HFFc6 (cell line): ENCODE measurements around the gene CISD3. TPM values are rescaled to one million over a fixed set of nuclear protein-coding genes. Genes with fewer than 3 reads are reported as not detected.

Experiments
- DNase-seq: peaks from one replicate; pipeline ENCODE4 v3.0.0-alpha.2; 2018
- H3K27ac Mint-ChIP-seq: 2 replicates; pipeline ENCODE4 v1.8.0; 2020; ENCODE audit warnings: mild to moderate bottlenecking, mixed read lengths
- H3K27me3 Mint-ChIP-seq: 2 replicates; pipeline ENCODE4 v1.8.0; 2021; ENCODE audit warnings: mild to moderate bottlenecking, moderate library complexity, mixed read lengths; ENCODE audit not compliant: insufficient read depth
- H3K36me3 Mint-ChIP-seq: 2 replicates; pipeline ENCODE4 v1.8.0; 2021; ENCODE audit warnings: low read depth, mixed read lengths
- H3K4me1 Mint-ChIP-seq: 2 replicates; pipeline ENCODE4 v1.8.0; 2020; ENCODE audit warnings: low read depth, mixed read lengths
- H3K4me3 Mint-ChIP-seq: 2 replicates; pipeline ENCODE4 v1.8.0; 2020; ENCODE audit warnings: mild to moderate bottlenecking, moderate library complexity, mixed read lengths
- H3K9me3 Mint-ChIP-seq: 2 replicates; pipeline ENCODE4 v1.8.0; 2020; ENCODE audit warnings: mild to moderate bottlenecking, mixed read lengths
- total RNA-seq, 6 experiments: library from RNA; stranded (reverse); fragmentation: NEBNext Ultra II Directional; extraction: Animal tissue kit (Norgen Biotek cat#: 25700); gene quantifications; 2 replicates in 1 of 6; 3 replicates in 5 of 6; pipeline ENCODE4 v1.2.3, GENCODE V29; 2021
- TF ChIP-seq, protein P1 (sequence below): fragments of 200-600 bp; sonication (generic); IDR thresholded peaks from 2 replicates; pipeline ENCODE4 v1.5.0; 2021; ENCODE audit warnings: antibody characterized with exemption, mild to moderate bottlenecking

Gene CISD3
- total RNA-seq, 6 experiments from 2014 or later, result 35.0 to 38.7 (median 36.6) TPM

DNA sequence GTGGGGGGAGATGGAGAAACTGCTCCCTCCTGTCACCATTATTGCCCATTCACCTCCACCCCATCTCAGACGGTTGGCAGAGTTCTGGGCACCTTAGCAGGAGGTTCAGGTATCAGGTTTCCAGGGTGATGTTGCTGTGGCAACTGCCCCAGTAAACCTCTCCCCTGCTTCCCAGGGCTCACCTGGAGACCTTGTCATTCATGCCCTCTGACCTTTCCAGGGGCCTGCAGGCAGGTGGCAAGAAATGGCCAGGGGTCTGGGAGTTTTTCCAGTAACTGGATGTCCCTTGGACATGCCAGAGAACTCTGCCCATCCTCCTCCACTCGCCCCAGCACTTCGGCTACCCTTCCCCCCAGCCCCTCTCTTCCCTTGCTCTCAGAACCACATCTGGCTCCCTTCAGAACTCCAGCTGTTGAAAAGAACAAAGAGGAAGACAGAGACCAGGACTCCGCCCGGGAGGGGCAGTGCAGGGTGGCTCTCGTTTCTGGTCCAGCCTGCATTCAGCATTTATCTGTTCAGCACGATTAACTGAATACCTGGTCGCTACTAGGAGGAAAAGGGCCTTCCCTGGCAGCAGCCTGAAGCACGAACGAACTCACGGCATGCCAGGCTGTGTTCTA is 16.6 kb upstream of the CISD3 start:
- H3K27ac Mint-ChIP-seq, result no peak overlapping the region

DNA sequence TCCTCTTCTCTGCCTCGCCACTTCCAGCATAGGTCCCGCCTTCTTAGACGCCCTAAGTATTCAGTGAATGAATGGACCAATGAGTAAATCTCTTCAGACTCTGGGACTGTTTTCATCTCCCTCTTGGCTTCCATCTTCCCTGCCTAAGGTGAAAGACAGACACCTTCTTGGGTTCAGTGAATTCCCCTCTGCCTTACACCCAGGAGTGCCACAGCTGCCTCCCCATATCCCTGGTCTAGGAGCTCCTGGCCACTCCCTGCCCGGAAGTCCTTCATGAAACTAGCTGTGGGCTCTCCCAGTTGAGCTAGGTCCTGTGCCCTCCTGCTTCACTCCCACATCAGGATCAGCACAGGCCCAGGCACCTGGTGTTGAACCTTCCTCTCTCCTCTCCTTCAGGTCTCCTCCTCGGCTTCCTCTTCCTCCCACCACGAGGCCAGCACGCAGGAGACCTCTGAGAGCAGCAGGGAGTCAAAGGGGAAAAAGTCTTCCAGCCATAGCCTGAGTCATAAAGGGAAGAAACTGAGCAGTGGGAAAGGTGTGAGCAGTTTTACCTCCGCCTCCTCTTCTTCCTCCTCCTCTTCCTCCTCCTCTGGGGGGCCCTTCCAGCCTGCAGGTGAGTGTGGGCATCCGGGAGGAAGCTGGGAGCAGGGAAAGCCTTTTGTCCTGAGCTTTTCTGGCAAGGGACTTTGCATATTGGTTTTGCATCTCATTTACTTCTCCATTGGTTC is 14.8 kb upstream of the CISD3 start:
- TF ChIP-seq, protein P1, sequence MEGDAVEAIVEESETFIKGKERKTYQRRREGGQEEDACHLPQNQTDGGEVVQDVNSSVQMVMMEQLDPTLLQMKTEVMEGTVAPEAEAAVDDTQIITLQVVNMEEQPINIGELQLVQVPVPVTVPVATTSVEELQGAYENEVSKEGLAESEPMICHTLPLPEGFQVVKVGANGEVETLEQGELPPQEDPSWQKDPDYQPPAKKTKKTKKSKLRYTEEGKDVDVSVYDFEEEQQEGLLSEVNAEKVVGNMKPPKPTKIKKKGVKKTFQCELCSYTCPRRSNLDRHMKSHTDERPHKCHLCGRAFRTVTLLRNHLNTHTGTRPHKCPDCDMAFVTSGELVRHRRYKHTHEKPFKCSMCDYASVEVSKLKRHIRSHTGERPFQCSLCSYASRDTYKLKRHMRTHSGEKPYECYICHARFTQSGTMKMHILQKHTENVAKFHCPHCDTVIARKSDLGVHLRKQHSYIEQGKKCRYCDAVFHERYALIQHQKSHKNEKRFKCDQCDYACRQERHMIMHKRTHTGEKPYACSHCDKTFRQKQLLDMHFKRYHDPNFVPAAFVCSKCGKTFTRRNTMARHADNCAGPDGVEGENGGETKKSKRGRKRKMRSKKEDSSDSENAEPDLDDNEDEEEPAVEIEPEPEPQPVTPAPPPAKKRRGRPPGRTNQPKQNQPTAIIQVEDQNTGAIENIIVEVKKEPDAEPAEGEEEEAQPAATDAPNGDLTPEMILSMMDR, result no peak
- peaks cover 10% of the 10 kb centered on the region for H3K36me3 Mint-ChIP-seq
- H3K4me3 Mint-ChIP-seq, result no peak overlapping the region
- H3K27me3 Mint-ChIP-seq, result no peaks in the 10 kb centered on the region; the same call in 1 of the 2 replicates
- DNase-seq, result no peak
- H3K4me1 Mint-ChIP-seq, result no peaks in the 10 kb centered on the region
- no peaks in the 10 kb centered on the region for H3K9me3 Mint-ChIP-seq
- H3K27ac Mint-ChIP-seq, result no peak overlapping the region

More for the DNA sequence above, 16.6 kb upstream of the CISD3 start:
- no peaks in the 10 kb centered on the region for H3K9me3 Mint-ChIP-seq
- no peak overlapping the region for H3K4me3 Mint-ChIP-seq
- DNase-seq, result no peak
- TF ChIP-seq, protein P1, result no peak
- peaks cover 16% of the 10 kb centered on the region for H3K36me3 Mint-ChIP-seq
- no peaks in the 10 kb centered on the region for H3K4me1 Mint-ChIP-seq
- no peaks in the 10 kb centered on the region; the same call in 1 of the 2 replicates for H3K27me3 Mint-ChIP-seq

DNA sequence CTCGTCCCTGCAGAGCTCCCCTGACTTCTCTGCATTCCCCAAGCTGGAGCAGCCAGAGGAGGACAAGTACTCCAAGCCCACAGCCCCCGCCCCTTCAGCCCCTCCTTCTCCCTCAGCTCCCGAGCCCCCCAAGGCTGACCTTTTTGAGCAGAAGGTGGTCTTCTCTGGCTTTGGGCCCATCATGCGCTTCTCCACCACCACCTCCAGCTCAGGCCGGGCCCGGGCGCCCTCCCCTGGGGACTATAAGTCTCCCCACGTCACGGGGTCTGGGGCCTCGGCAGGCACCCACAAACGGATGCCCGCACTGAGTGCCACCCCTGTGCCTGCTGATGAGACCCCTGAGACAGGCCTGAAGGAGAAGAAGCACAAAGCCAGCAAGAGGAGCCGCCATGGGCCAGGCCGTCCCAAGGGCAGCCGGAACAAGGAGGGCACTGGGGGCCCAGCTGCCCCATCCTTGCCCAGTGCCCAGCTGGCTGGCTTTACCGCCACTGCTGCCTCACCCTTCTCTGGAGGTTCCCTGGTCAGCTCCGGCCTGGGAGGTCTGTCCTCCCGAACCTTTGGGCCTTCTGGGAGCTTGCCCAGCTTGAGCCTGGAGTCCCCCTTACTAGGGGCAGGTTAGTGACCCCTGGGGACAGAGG is 13.7 kb upstream of the CISD3 start:
- peaks cover 19% of the 10 kb centered on the region for H3K36me3 Mint-ChIP-seq
- TF ChIP-seq, protein P1, result no peak
- H3K27me3 Mint-ChIP-seq, result no peaks in the 10 kb centered on the region; the same call in 1 of the 2 replicates

DNA sequence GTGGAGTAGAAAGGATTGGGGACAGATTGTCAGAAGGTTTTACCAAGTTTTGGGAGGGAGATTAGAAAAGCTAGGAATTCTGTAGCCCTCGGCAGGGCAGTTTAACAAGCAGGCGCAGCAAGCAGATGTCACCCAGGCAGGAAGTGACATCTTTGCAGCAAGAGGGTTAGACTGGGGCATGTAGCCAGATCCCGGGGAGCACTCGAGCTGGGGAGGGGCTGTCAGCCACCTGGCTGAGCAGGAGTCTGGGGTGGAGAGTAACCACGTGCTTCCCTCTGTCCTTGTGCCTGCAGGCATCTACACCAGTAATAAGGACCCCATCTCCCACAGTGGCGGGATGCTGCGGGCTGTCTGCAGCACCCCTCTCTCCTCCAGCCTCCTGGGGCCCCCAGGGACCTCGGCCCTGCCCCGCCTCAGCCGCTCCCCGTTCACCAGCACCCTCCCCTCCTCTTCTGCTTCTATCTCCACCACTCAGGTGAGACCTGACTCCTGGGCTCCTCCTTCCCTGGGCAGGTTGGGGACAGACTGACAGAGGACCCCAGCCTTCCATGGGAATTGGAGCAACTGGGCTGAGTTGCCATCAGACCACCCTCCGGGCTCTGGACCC is 12.9 kb upstream of the CISD3 start:
- no peaks in the 10 kb centered on the region; the same call in 1 of the 2 replicates for H3K27me3 Mint-ChIP-seq
- TF ChIP-seq, protein P1, result no peak
- no peak overlapping the region for H3K4me3 Mint-ChIP-seq
- H3K9me3 Mint-ChIP-seq, result no peaks in the 10 kb centered on the region
- no peak for DNase-seq
- H3K4me1 Mint-ChIP-seq, result no peaks in the 10 kb centered on the region
- peaks cover 19% of the 10 kb centered on the region for H3K36me3 Mint-ChIP-seq
- H3K27ac Mint-ChIP-seq, result no peak overlapping the region

More for the DNA sequence above, 13.7 kb upstream of the CISD3 start:
- H3K27ac Mint-ChIP-seq, result no peak overlapping the region
- H3K9me3 Mint-ChIP-seq, result no peaks in the 10 kb centered on the region
- no peak overlapping the region for H3K4me3 Mint-ChIP-seq
- H3K4me1 Mint-ChIP-seq, result no peaks in the 10 kb centered on the region
- DNase-seq, result no peak

DNA sequence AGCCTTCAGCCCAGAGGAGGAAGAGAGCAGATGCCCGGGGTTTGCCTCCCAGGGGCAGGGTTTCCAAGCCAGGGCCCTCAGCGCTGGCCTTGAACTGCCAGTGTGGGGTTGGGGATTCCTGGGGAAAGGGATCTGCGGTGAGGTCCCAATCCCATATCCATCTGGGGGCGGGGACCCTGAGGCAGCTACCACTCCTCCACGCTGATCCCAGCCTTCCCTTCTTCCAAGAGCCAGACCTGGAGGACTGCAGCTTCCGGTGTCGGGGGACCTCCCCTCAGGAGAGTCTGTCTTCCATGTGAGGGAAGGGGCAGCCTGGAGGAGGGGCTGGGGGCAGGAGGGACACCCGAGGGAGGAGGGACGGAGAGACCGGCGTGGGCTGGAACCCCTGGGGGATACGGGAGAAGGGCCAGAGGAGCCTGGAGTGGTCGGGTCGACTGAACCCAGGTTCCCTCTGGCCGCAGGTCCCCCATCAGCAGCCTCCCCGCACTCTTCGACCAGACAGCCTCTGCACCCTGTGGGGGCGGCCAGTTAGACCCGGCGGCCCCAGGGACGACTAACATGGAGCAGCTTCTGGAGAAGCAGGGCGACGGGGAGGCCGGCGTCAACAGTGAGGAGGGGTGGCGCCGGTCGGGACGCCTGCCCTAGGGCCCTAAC is 10.7 kb upstream of the CISD3 start:
- no peak for DNase-seq
- no peak overlapping the region for H3K27ac Mint-ChIP-seq
- no peaks in the 10 kb centered on the region for H3K9me3 Mint-ChIP-seq
- H3K27me3 Mint-ChIP-seq, result no peaks in the 10 kb centered on the region; the same call in 1 of the 2 replicates
- TF ChIP-seq, protein P1, result no peak
- H3K4me3 Mint-ChIP-seq, result no peak overlapping the region
- H3K4me1 Mint-ChIP-seq, result no peaks in the 10 kb centered on the region
- peaks cover 19% of the 10 kb centered on the region for H3K36me3 Mint-ChIP-seq
